ENCODE results near the gene RDH13. TPM values are rescaled to one million over a fixed set of nuclear protein-coding genes. Genes with fewer than 3 reads are reported as not detected.
A peak's percentile ranks its signal among the peaks of the same experiment; 100 is the strongest.

RDH13 gene
- total RNA-seq, 1 experiment from 2014 or later = 31.1 TPM

DNA sequence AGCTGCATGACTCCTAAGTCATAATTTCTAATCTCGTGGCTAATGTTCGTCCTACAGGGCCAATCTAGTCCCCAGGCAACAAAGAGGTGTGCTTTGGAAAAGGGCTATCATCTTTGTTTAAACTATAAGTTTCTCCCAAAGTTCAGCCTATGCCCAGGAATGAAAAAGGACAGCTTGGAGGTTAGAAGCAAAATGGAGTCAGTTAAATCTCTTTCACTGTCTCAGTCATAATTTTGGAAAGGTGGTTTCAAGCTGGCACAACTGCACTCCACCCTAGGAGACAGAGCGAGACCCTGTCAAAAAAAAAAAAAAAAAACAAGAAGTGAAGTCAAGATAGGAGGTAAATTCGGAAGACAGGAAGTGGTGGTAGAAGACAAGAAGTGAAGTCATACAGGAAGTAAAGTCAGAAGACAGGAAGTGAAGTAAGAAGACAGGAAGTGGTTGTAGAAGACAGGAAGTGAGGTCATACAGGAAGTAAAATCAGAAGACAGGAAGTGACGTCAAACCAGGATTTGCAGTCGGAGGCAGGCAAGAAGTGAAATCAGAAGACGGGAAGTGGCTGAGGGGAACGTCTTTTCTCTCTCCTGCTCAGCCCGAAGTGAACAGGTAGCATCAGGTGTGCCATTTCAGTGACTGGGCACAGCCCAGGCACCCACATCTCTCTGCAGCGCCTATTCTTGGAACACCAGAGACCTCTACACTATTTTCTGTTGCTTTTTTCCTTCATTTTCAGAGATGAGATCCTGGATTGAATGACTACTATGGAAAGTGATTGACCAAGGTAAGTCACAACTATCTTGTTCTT lies 57.1 kb downstream of the RDH13 start:
- intact Hi-C loops (cut with micrococcal nuclease) = no loop called here
- Histone ChIP-seq H3K9ac (ENCODE audit: low read length) (peak overlapping the region; percentile 79), H3K27ac (ENCODE audit: low read depth, low read length) (peak overlapping the region; percentile 81), H2AFZ (ENCODE audit: low read depth, low read length, poor library complexity, severe bottlenecking) (no peak overlapping the region), H3K4me2 (ENCODE audit: low read length) (peak overlapping the region; percentile 84), H3K36me3 (ENCODE audit: control insufficient read depth in 1 of 2, insufficient read depth in 2 of 2, low read length in 2 of 2) (peaks cover 0 to 2% of the 10 kb centered on the region in 2 experiments; a peak in 1 of 4 replicates), H4K20me1 (ENCODE audit: insufficient read depth) (no peaks in the 10 kb centered on the region), H3K79me2 (ENCODE audit: insufficient read depth, low read length) (peaks cover 25% of the 10 kb centered on the region), H3K4me1 (ENCODE audit: control insufficient read depth in 1 of 2, insufficient read depth in 2 of 2, low read length in 2 of 2) (peaks cover 0 to 7% of the 10 kb centered on the region in 2 experiments; a peak in 2 of 4 replicates), H3K9me3 (ENCODE audit: control insufficient read depth in 1 of 2, insufficient read depth in 1 of 2, low read depth in 1 of 2, low read length in 2 of 2) (no peaks in the 10 kb centered on the region), H3K9me2 (ENCODE audit: insufficient read depth) (no peaks in the 10 kb centered on the region), H3K4me3 (replicated peaks in 1 of 2; ENCODE audit: low read depth in 1 of 2, low read length in 2 of 2) (peak overlapping the region; percentile 66 to 79), H3K27me3 (ENCODE audit: insufficient read depth, low read length) (no peaks in the 10 kb centered on the region)
- DNase-seq (ENCODE audit: low read depth, low spot score) = peak; percentile 98
- peak; percentile 94 for ATAC-seq
- peak; percentile 32; the same call in 1 of the 2 replicates for TF ChIP-seq CBX3 (IDR thresholded peaks at IDR 0.05; ENCODE audit: low read depth)
- no peak for TF ChIP-seq EZH2phosphoT487 (IDR thresholded peaks at IDR 0.05; ENCODE audit: borderline replicate concordance)
- TF ChIP-seq YY1 (IDR thresholded peaks at IDR 0.05; ENCODE audit: extremely low read depth, insufficient replicate concordance, low read depth, low read length) = peak; percentile 63
- TF ChIP-seq SP1 (IDR thresholded peaks at IDR 0.05; ENCODE audit: low read depth) = peak; percentile 53
- TF ChIP-seq ELF1 (IDR thresholded peaks at IDR 0.05; ENCODE audit: borderline replicate concordance, low read depth) = peak; percentile 84
- TF ChIP-seq ZNF274 (IDR thresholded peaks at IDR 0.05; ENCODE audit: low read depth, low read length) = no peak
- TF ChIP-seq TCF7L2 (IDR thresholded peaks at IDR 0.05; ENCODE audit: borderline replicate concordance, extremely low read depth, insufficient read depth, insufficient read length) = no peak
- TF ChIP-seq, protein P1, sequence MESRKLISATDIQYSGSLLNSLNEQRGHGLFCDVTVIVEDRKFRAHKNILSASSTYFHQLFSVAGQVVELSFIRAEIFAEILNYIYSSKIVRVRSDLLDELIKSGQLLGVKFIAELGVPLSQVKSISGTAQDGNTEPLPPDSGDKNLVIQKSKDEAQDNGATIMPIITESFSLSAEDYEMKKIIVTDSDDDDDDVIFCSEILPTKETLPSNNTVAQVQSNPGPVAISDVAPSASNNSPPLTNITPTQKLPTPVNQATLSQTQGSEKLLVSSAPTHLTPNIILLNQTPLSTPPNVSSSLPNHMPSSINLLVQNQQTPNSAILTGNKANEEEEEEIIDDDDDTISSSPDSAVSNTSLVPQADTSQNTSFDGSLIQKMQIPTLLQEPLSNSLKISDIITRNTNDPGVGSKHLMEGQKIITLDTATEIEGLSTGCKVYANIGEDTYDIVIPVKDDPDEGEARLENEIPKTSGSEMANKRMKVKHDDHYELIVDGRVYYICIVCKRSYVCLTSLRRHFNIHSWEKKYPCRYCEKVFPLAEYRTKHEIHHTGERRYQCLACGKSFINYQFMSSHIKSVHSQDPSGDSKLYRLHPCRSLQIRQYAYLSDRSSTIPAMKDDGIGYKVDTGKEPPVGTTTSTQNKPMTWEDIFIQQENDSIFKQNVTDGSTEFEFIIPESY (IDR thresholded peaks at IDR 0.05; ENCODE audit: extremely low read depth, insufficient replicate concordance, low read length) = no peak
- TF ChIP-seq RAD21 (IDR thresholded peaks at IDR 0.05; ENCODE audit: low read depth) = 0 out of 2 replicates have a peak, but pooled peaks have one; percentile 16
- TF ChIP-seq EZH2 (IDR thresholded peaks at IDR 0.05) = no peak
- TF ChIP-seq POLR2AphosphoS5 (IDR thresholded peaks at IDR 0.05; ENCODE audit: low read depth, low read length) = peak; percentile 100
- TF ChIP-seq, protein P2, sequence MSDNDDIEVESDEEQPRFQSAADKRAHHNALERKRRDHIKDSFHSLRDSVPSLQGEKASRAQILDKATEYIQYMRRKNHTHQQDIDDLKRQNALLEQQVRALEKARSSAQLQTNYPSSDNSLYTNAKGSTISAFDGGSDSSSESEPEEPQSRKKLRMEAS (IDR thresholded peaks at IDR 0.05) = peak; percentile 46; the same call in 1 of the 2 replicates
- peak; percentile 94 for TF ChIP-seq SIN3A (IDR thresholded peaks at IDR 0.05; ENCODE audit: low read depth)
- peak; percentile 97 for TF ChIP-seq POLR2A (IDR thresholded peaks at IDR 0.05; ENCODE audit: borderline replicate concordance, extremely low read depth, insufficient read depth, insufficient read length)
- peak; percentile 48; the same call in 1 of the 2 replicates for TF ChIP-seq SRF (IDR thresholded peaks at IDR 0.05; ENCODE audit: low read depth)
- peak; percentile 39; the same call in 1 of the 2 replicates for TF ChIP-seq JUND (IDR thresholded peaks at IDR 0.05)
- BruUV-seq (replicated peaks) = TSS peak; percentile 100
- ChIA-PET RAD21 (ENCODE audit: low non-redundant PET in 1 of 2, low total read pairs in 2 of 2, uncharacterized antibody in 2 of 2, unreplicated experiment in 2 of 2) (no interaction called here), CTCF (no interaction called here), POLR2A (interaction anchor here (0.7 to 1.6 kb wide), 2 partner anchors 57 to 593 kb away, joined by 3 to 4 read pairs; partner anchors contain the start of gene RDH13)

All from HCT116 (cell line).